DOHH2 (cell line): ENCODE measurements around the gene ST3GAL3.

Source experiments
- H3F3A ChIP-seq: fragments of 200-600 bp; sonication (generic), shearing (Covaris generic); 2 replicates; pipeline ENCODE4 v1.6.0; 2016; ENCODE audit warnings: antibody characterized with exemption, mild to moderate bottlenecking; ENCODE audit not compliant: control insufficient read depth, insufficient read depth
- H3K27ac ChIP-seq: fragments of 200-600 bp; sonication (generic); 2 replicates; pipeline ENCODE4 v1.5.1; 2014; ENCODE audit warnings: low read depth, mild to moderate bottlenecking, low read length, moderate library complexity
- H3K27me3 ChIP-seq: fragments of 200-600 bp; sonication (generic); 2 replicates; pipeline ENCODE4 v1.6.1; 2014; ENCODE audit warnings: mild to moderate bottlenecking, low read length, mixed read lengths; ENCODE audit not compliant: control insufficient read depth
- H3K36me3 ChIP-seq: fragments of 200-600 bp; sonication (generic); 2 replicates; pipeline ENCODE4 v1.6.1; 2014; ENCODE audit warnings: mild to moderate bottlenecking, low read length, moderate library complexity, mixed read lengths; ENCODE audit not compliant: control insufficient read depth
- H3K4me1 ChIP-seq: fragments of 200-600 bp; sonication (generic); 2 replicates; pipeline ENCODE4 v1.6.1; 2014; ENCODE audit warnings: mild to moderate bottlenecking, low read length, mixed read lengths; ENCODE audit not compliant: control insufficient read depth
- H3K4me2 ChIP-seq: fragments of 200-600 bp; sonication (generic); 2 replicates; pipeline ENCODE4 v1.6.0; 2014; ENCODE audit warnings: mild to moderate bottlenecking, low read length, moderate library complexity
- H3K4me3 ChIP-seq: fragments of 200-600 bp; sonication (generic); 2 replicates; pipeline ENCODE4 v1.5.1; 2014; ENCODE audit warnings: mild to moderate bottlenecking, low read length, mixed read lengths
- H3K79me2 ChIP-seq: fragments of 200-600 bp; sonication (generic); 2 replicates; pipeline ENCODE4 v1.6.1; 2014; ENCODE audit warnings: mild to moderate bottlenecking, low read length, mixed read lengths; ENCODE audit not compliant: control insufficient read depth
- H3K9me2 ChIP-seq: fragments of 200-600 bp; sonication (generic); replicated peaks from 2 replicates; pipeline ENCODE4 v1.6.1; 2014; ENCODE audit warnings: mild to moderate bottlenecking, low read length, mixed read lengths; ENCODE audit not compliant: control insufficient read depth
- H3K9me3 ChIP-seq: fragments of 200-600 bp; sonication (generic); 2 replicates; pipeline ENCODE4 v1.6.1; 2014; ENCODE audit warnings: antibody characterized with exemption, low read length, mixed read lengths; ENCODE audit not compliant: control insufficient read depth, insufficient read depth
- H4K20me1 ChIP-seq: fragments of 200-600 bp; sonication (generic); 2 replicates; pipeline ENCODE4 v1.6.0; 2014; ENCODE audit warnings: low read depth, mild to moderate bottlenecking, antibody characterized with exemption, low read length, moderate library complexity; ENCODE audit not compliant: control insufficient read depth, insufficient read depth
- CTCF ChIP-seq: fragments of 200-600 bp; sonication (generic); IDR thresholded peaks from one replicate; pipeline ENCODE4 v1.5.1; 2014; ENCODE audit warnings: antibody characterized with exemption, mild to moderate bottlenecking, low read depth, low read length; ENCODE audit not compliant: poor library complexity, severe bottlenecking
- EZH2phosphoT487 ChIP-seq: fragments of 200-600 bp; sonication (generic); IDR thresholded peaks from 2 replicates; pipeline ENCODE4 v1.6.1; 2017; ENCODE audit warnings: borderline replicate concordance, mild to moderate bottlenecking, antibody characterized with exemption, low read length, moderate library complexity, mixed read lengths

Gene ST3GAL3

DNA sequence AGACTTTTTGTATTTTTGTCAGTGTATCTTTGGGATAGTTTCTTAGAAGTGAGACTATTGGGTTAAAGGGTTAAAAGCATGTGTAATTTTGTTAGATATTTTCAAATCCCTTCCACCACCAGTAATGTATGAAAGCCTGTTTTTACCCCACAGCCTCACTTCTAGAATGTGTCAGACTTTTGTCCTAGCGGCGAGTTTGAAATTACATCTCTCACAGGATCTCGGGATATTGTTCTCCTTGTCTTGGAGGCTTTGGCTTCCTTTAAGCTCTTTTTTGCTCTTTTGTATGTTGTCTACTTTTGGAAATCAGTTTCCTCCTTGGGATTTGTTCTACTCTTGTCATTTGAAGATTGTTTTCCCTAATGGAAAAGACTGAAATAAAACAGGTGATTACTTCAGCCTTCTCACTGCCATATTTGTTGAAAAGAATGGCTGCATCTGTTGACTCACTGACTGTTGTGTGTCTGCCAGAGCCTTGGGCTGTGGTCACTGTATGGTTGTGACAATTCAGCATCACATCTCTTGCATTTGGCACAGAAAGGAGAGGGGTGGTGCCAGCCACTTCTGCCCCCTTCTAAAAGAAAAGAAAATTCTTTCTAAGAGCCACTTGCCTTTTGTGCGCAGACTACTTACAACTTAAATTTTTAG lies 22.6 kb downstream of the ST3GAL3 start:
- no peak overlapping the region for H3K27ac ChIP-seq
- no peak overlapping the region for H3K4me2 ChIP-seq
- H3K36me3 ChIP-seq = no peaks in the 10 kb centered on the region
- no peak overlapping the region for H3K4me3 ChIP-seq
- no peaks in the 10 kb centered on the region for H3K4me1 ChIP-seq
- peaks cover 4% of the 10 kb centered on the region; the same call in 1 of the 2 replicates for H3F3A ChIP-seq
- no peaks in the 10 kb centered on the region for H3K9me2 ChIP-seq
- TF ChIP-seq EZH2phosphoT487 = no peak
- TF ChIP-seq CTCF = no peak
- H3K27me3 ChIP-seq = no peaks in the 10 kb centered on the region
- no peaks in the 10 kb centered on the region; the same call in 1 of the 2 replicates for H3K79me2 ChIP-seq
- H4K20me1 ChIP-seq = no peaks in the 10 kb centered on the region
- no peaks in the 10 kb centered on the region for H3K9me3 ChIP-seq

GRCh38 chr1:43731867-43732531 lies 24.7 kb downstream of the ST3GAL3 start:
- H3K27ac ChIP-seq = no peak overlapping the region
- no peaks in the 10 kb centered on the region for H3K9me3 ChIP-seq
- H3K9me2 ChIP-seq = no peaks in the 10 kb centered on the region
- no peaks in the 10 kb centered on the region; the same call in 1 of the 2 replicates for H3K79me2 ChIP-seq
- H3K4me2 ChIP-seq = no peak overlapping the region
- H3K4me3 ChIP-seq = no peak overlapping the region
- H3K36me3 ChIP-seq = peaks cover 8% of the 10 kb centered on the region; the same call in 1 of the 2 replicates
- H3K27me3 ChIP-seq = no peaks in the 10 kb centered on the region
- no peaks in the 10 kb centered on the region for H4K20me1 ChIP-seq
- H3F3A ChIP-seq = peaks cover 4% of the 10 kb centered on the region; the same call in 1 of the 2 replicates
- H3K4me1 ChIP-seq = no peaks in the 10 kb centered on the region
- TF ChIP-seq CTCF (no peak), EZH2phosphoT487 (no peak)

GRCh38 chr1:43736819-43737218 lies 29.5 kb downstream of the ST3GAL3 start:
- H3F3A ChIP-seq = no peaks in the 10 kb centered on the region
- H3K27me3 ChIP-seq = no peaks in the 10 kb centered on the region
- TF ChIP-seq CTCF = no peak
- no peak for TF ChIP-seq EZH2phosphoT487
- H3K9me3 ChIP-seq = no peaks in the 10 kb centered on the region
- H3K4me3 ChIP-seq = no peak overlapping the region
- H3K9me2 ChIP-seq = no peaks in the 10 kb centered on the region
- no peak overlapping the region for H3K27ac ChIP-seq
- H3K4me1 ChIP-seq = no peaks in the 10 kb centered on the region
- H4K20me1 ChIP-seq = no peaks in the 10 kb centered on the region
- H3K4me2 ChIP-seq = no peak overlapping the region
- no peaks in the 10 kb centered on the region; the same call in 1 of the 2 replicates for H3K79me2 ChIP-seq
- peaks cover 9% of the 10 kb centered on the region; the same call in 1 of the 2 replicates for H3K36me3 ChIP-seq
